ENCODE measurements around the gene EVI2A.

The EVI2A gene

DNA sequence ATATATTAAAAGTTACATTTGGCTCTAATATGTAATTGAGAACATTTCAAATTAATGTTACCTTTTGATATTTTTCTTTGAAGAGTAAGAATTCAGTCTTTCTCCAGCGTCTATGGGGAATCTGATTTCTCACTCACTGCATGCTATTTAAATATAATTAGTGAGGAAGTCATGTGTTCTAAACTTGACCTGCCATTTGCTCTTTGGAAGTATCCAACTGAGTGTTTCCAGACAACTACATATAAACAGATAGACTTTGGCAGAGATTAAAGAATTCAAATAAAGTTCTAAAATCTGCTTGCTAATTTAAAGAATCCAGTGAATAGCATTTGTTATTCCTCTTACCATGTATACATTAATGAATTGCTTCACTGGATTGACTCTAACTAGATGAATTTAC is 47.9 kb downstream of the EVI2A start:
- DNase-seq (ENCODE audit: low spot score) = no peak

DNA sequence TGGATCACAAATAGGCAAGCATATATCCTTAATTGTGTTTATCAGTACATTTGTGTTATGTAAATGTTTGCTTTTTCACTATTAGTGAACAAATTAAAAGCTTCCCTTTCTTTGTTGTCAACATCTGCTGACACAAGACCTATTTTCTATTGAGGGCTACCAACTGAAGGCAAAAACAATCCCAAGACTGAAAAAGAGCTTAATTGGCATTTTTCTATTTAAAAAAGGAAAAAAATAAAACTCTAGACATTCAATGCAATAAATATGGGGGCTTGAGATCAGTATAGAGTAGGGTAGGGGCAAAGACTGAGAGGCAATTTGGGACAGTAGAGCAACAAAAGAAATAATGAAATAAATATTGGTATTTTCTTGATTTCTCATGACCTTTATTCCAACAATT is 48.6 kb downstream of the EVI2A start:
- no peak for DNase-seq (ENCODE audit: low spot score)

DNA sequence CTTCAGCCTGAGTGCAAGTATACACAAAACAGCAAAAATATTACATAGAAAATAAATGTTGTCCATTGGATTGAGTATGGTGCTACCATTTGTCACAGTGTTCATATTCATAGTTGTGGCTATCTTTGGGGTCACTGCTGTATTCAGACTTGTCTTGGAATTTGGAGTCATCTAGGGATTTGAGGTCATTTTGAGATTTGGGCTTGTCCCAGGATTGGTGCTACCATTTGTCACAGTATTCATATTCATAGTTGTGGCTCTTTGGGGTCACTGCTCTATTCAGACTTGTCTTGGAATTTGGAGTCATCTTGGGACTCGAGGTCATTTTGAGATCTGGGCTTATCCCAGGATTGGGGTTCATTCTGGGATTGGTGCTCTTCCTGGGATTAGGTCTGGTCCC is 49.2 kb downstream of the EVI2A start:
- no peak for DNase-seq (ENCODE audit: low spot score)

DNA sequence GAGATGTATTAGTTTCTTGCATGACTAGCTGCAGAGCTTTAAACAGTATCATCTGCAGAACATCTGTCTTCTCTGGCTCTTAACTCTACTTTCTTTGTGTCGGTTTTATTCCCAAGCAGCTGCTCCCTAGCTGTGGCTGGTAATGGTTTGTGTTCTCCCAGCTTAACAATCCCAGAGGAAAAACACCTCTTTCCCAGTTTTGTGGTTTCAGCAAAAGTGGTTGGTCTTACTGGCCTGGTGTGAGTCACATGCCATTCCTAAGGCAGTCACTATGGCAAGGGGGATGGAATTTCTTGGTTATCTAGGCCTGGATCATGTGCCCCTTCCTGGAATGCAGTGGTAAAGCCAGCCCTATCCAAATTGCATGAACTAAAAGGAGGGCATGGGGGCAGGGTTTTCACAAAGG is 51.8 kb downstream of the EVI2A start:
- DNase-seq (ENCODE audit: low spot score) = peak; percentile 84

DNA sequence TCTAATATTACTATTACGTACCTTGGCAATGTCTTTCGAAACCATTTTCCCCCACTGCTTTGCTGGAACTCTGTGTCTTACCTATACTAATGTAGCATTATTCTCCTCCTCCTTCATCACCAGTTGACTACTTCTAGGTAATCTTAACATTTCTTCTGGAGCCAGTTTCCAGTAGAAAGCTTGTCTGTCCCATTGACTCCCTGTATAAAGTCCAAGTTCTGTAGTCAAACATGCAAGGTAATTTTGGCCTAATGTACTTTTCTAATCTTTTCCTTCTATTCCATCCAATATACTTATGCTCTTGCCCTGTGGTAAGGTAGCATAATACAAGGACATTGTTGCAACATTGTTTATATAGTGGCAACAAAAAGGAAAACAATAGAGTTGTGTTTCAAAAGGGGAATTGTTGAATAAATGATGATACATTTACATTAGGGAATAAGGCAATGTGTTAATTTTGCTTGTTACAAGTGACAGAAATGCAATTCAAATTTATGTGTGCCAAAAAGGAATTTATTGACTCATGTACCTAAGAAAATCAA is 52.3 kb downstream of the EVI2A start:
- no peak for DNase-seq (ENCODE audit: low spot score)
